PC-3 (cell line): Measurements from ENCODE around the gene ZNF777.

Experiments
- CTCF ChIP-seq: fragments of 300-600 bp; sonication (generic); conservative IDR thresholded peaks from 2 replicates; pipeline ENCODE4 v1.5.1; 2017; ENCODE audit warnings: antibody characterized with exemption, low read depth, mild to moderate bottlenecking, low read length
- EZH2 ChIP-seq: fragments of 300-600 bp; sonication (generic); IDR thresholded peaks from one replicate; pipeline ENCODE4 v1.6.1; 2017; ENCODE audit warnings: antibody characterized with exemption, mild to moderate bottlenecking, low read length; ENCODE audit not compliant: unreplicated experiment

GRCh38 chr7:149478754-149479153 lies 17.9 kb upstream of the ZNF777 start:
- TF ChIP-seq EZH2, result no peak
- TF ChIP-seq CTCF, result no peak
